Vagina (tissue), 2 donors: Measurements from ENCODE around the gene SLC25A41.

Experiments used
- CTCF ChIP-seq, 3 experiments: fragments of 450-650 bp in 2 of 3; fragments of 200-600 bp in 1 of 3; sonication (generic) in 1 of 3; IDR thresholded peaks; one replicate each; pipeline ENCODE4 v1.5.1; 2017 to 2019; ENCODE audit warnings: antibody characterized with exemption in 3 of 3, mild to moderate bottlenecking in 2 of 3, moderate library complexity in 2 of 3
- POLR2A ChIP-seq, 2 donors: fragments of 450-650 bp; IDR thresholded peaks; one replicate each; pipeline ENCODE4 v1.6.1; 2017; ENCODE audit warnings: antibody characterized with exemption in 2 of 2, mild to moderate bottlenecking in 2 of 2, moderate library complexity in 2 of 2
- POLR2AphosphoS5 ChIP-seq, 2 donors: sonication (generic); formaldehyde crosslinking; IDR thresholded peaks; one replicate each; pipeline ENCODE4 v1.9.0; 2017; ENCODE audit warnings: antibody characterized with exemption in 2 of 2, mild to moderate bottlenecking in 2 of 2, low read depth in 1 of 2; ENCODE audit not compliant: insufficient read depth in 1 of 2

GRCh38 chr19:6425732-6426620, 7.6 kb downstream of the SLC25A41 start:
- TF ChIP-seq CTCF (IDR thresholded peaks at IDR 0.05) (no peak), POLR2A (IDR thresholded peaks at IDR 0.05) (no peak), POLR2AphosphoS5 (IDR thresholded peaks at IDR 0.05; ENCODE audit: insufficient read depth in 1 of 2, low read depth in 1 of 2) (no peak)
